SH-SY5Y (cell line): ENCODE results near the gene KSR1.

Experiments used
- GATA2 ChIP-seq: IDR thresholded peaks from 2 replicates; pipeline ENCODE4 v1.6.1; 2011; ENCODE audit warnings: mild to moderate bottlenecking, low read depth, low read length
- GATA3 ChIP-seq: IDR thresholded peaks from 2 replicates; pipeline ENCODE4 v1.6.1; 2011; ENCODE audit warnings: low read depth, mild to moderate bottlenecking, low read length, moderate library complexity

DNA sequence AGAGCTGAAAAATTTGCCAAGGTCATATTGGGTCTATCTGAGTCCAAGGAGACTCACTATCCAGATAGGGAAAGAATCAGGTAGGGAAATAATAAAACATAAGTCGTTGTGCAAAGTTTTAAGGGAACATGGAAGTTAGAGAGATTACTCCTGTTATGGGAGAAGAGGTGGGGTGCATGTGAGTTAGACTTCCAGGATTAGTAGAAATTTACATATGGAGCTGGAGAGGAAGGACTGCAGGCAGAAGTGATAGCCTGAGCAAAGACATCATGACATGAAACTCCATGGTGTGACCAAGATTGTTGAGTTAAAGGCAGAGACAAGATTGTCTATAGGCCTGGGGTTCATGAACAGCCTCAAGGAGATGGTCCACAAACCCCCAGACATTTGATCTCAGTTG, 5.8 kb upstream of the KSR1 start:
- TF ChIP-seq GATA2: no peak
- TF ChIP-seq GATA3: no peak
